HG03442 (cell line): ENCODE results near the gene ANKRD29.
"Not testable (repeated sequence)": the region's sequence is repeated elsewhere in the genome, so short reads cannot be mapped to it uniquely, and the experiment has no call there.

ENCODE experiments used
- ATAC-seq: cut with Tn5 transposase; IDR thresholded peaks from one replicate; pipeline ENCODE4 v1.9.1; 2021; ENCODE audit warnings: mild to moderate bottlenecking, moderate library complexity; ENCODE audit not compliant: unreplicated experiment

The ANKRD29 gene

DNA sequence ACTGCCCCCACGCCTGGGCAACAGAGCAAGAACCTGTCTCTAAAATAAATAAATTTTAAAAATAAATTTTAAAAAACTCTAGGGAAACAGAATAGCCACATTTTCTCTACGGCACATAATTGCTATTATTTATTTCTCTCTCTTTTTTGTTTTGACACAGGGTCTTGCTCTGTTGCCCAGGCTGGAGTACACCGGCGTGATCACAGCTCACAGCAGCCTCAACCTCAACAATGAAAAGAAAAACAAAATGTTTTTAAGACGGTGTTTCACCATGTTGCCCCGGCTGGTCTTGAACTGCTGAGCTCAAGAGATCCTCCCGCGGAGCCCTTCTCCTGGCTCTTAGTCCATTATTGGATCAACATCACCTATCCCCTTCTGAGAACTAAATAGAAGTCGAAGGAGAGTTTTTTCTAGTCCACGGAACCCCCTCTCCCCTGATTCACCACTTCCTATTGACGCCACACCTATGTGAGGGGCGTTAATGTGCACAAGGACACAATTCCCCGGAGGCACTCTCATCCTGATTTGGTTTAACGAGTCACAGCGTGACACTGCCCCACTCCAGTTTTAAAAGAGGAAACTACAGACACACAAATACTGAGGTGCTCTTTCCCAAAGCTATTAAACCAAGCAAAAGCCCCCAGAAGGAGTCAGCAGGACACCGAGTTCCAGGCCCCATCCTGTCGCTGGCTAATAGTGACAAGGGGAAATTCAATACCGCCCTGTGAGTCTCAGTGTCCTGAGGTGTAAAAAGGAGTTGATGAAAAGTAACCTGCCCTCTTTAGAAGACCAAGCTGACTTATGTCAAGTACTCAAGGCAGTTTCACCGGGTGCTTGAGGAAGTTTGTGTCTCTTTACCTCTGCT is 77.5 kb downstream of the ANKRD29 start:
- no peak for ATAC-seq

DNA sequence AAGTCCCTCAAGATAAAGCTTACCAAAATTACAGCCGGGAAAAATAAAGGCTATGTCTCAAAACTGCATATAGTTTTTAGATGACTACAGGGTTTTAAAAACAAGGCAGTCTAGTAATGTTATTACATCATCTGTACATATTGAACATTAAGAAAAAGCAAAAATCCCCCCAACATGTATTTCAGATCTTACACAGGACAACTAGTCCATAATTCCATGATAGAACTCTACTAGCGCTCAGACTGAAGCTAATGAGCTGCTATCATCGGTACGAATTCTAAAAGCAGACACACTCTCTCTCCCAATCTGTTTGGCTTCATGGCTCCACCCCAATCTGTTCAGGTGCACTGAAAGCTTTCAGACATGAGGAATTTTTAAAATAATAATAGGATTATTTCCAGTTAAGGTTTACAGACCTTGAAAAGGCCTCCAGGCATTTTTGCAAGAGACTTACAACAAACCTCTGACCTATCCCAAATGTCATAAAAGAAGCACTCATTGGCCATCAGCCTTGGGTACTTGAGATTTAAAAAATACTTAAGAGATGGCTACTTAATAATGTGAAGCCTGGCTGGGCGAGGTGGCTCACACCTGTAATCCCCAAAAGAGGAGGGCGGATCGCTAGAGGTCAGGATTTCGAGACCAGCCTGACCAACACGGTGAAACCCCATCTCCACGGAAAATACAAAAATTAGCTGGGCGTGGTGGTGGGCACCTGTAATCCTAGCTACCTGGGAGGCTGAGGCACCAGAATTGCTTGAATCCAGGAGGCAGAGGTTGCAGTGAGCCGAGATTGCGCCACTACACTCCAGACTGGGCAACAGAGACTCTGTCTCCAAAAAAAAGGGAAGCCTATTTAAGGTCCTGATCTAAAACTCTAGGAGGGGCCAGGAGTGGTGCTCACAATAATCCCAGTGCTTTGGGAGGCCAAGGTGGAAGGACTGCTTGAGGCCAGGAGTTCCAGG is 78.4 kb downstream of the ANKRD29 start:
- ATAC-seq = no peak

DNA sequence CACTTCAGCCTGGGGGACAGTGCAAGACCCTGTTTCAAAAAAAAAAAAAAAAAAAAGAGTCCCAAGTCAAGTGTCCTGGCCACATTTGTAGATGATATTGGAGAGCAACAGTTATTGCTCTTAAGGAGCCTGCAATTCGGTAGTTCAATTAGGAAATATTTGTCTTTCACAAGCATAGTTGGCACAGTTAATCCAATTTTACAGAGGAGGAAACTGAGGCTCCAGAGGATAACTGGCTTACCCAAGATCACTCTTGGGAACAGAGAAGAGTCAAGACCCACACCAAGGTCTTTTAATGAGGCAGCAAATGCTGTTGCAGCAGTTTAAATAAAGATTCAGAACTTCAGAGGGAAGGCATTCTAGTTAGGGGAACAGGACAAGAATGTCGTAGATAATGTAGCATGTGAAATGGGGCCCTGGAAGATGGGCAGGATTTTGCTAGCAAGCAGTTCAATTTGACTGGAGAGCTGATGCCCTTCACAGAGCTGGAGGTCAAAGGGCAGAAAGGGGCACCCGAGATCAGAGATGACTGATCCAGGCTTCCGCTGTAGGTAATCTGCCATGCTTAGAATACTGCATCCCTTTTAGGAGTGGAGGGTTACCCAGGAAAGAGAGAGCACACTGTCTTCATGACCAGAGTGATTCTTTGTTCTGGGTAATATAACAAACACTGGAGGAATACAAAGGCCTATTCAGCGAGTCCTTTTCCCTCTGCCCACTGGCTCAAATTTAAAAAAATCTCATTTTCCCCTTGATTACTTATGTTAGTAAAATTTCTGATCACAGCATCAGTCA is 79.4 kb downstream of the ANKRD29 start:
- no peak for ATAC-seq

DNA sequence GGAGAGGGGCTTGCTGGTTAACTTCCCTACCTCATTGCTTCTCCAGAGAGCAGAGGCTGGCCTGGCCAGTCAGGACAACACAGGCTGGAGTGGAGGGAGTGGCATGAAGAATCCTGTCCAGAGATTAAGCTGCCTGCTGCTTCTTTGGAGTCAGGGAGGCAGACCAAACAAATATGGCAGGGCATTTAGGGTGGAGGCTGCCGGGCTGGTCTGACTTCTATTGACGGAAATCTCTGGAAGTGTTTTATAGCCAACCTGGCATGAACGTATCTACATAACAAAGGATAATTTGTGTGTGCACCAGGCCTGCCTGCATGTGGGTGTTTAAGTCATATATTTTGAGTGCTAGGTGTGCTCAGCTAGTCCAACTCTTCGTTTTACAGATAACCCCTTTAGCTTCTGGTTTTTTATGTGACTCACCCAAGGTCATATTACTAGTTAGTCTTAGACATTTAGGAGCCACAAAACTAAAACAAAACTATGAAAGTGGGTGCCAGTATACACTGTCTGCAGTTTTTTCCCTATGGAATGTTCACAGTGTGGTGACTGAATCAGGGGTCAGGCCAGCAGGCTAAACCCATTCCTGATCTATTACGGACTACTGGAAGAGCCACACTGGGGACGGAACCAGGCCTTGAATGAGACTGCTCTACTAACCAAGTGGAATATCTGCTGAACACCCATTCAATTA is 81.9 kb downstream of the ANKRD29 start:
- no peak for ATAC-seq

DNA sequence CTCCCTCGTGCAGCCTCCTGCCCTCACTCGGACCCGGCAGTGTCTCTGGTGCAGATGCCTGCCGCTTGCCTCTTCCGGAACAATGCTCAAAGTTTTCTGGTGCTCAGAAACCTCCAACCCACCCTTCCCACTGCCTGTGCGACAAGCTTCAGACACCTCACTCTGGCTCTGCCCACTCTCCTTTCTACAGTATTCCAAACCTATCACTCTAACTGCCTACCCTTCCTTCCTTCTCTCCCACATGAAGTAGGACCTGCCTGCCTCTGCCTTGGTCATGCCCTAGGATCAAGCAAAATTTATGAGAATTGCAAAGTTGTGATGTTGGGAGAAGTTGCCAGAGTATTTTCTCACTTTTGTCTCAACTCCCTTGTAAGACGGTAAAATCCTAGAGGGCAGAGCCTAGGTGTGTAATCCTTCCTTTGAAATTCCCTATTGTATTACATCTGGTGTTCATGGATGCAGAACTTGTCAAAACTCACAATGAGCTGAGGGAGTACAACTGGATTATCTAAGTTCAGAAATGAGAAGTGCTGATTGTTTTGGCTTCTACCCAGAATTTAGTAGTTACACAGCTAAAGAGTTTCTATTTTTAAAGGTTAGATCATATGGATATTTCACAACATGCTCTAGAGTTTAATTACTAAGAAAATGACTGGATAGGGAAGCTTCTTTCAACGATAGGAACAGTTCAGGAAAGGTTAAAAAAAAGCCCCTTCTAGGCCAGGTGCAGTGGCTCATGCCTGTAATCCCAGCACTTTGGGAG is 83.6 kb downstream of the ANKRD29 start:
- no peak for ATAC-seq

- ATAC-seq = no peak
Observed at GRCh38 chr18:23578067-23578701, 84.5 kb downstream of the ANKRD29 start.

DNA sequence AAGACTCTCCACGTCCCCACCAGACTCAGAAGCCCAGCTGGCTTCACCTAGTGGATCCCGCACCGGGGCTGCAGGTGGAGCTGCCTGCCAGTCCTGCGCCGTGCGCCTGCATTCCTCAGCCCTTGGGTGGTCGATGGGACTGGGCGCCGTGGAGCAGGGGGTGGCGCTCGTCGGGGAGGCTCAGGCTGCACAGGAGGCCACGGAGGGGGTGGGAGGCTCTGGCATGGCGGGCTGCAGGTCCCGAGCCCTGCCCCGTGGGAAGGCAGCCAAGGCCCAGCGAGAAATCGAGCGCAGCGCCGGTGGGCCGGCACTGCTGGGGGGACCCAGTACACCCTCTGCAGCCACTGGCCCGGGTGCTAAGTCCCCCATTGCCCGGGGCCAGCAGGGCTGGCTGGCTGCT is 85.2 kb downstream of the ANKRD29 start:
- ATAC-seq = not testable (repeated sequence)

GRCh38 chr18:23575309-23575651 is 87.4 kb downstream of the ANKRD29 start:
- no peak for ATAC-seq

DNA sequence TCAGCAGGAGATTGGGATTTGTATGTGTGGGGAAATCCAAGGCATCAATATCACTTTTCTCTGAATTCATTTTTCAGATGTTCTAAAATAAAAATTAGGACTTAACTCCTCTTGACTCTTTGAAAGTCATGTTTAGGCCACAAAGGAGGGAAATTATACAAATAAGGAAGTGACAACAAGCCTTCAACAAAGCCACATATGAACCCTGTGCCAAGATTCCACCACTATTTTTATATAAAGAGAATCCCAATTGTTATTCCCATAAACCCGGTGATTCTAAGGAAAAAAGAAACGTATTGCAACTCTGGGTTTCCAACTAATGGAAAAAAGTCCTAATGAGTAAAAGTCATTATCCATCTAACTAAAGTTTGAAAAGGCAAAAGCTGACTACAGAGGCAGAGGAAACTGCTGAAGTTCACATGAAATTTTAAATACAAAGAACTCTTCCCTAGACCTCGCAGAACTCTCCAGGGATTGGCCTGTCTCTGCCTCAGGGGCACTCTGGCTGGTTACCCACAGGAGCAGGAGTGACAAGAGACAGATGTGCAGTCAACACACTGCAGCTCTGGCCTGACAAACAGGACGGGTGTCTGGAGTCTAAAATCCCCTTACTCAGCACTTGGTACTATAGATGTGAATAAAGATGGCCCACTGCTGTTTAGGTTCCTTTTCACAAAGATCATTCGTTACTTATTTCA is 88.0 kb downstream of the ANKRD29 start:
- ATAC-seq = no peak

GRCh38 chr18:23573626-23574431 is 88.9 kb downstream of the ANKRD29 start:
- no peak for ATAC-seq

- no peak for ATAC-seq
Observed at GRCh38 chr18:23573020-23573419, 89.7 kb downstream of the ANKRD29 start.

- no peak for ATAC-seq
Observed at GRCh38 chr18:23572570-23572969, 90.1 kb downstream of the ANKRD29 start.

- ATAC-seq = no peak
Observed at GRCh38 chr18:23572012-23572411, 90.7 kb downstream of the ANKRD29 start.

DNA sequence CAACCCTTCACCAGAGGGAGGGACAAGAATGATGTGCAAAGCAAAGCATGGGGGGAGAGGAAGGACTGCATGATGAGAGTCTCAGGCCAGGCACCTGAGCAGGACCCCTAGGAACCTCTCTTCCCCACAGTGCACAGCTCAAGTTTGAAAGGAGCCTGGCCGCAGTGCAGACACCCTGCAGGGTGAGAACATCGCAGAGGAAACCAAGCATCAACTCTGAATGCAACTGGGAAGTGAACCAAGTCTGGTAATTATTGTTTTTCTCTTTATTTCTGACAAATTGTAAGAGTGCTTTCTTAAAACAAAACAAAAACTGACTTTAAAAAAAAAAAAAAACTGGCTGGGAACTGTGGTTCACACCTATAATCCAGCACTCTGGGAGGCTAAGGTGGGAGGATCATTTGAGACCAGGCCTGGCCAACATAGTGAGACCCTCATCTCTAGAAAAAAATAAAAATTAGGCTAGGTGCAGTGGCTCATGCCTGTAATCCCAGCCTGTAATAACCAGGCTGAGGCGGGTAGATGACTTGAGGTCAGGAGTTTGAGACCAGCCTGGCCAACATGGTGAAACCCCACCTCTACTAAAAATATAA is 91.7 kb downstream of the ANKRD29 start:
- ATAC-seq = no peak

- no peak for ATAC-seq
Observed at GRCh38 chr18:23569299-23570063, 93.2 kb downstream of the ANKRD29 start.

GRCh38 chr18:23568281-23569138 is 94.2 kb downstream of the ANKRD29 start:
- no peak for ATAC-seq
